WTC11 (cell line): ENCODE measurements around the gene CNTFR. TPM values are rescaled to one million over a fixed set of nuclear protein-coding genes. Genes with fewer than 3 reads are reported as not detected.
A peak's percentile ranks its signal among the peaks of the same experiment; 100 is the strongest.

Source experiments
- ATAC-seq: fragments of 200-7000 bp; cut with Tn5 transposase; 2 replicates; pipeline ENCODE4 v1.10.0; 2021; ENCODE audit warnings: mild to moderate bottlenecking, moderate library complexity
- CTCF ChIA-PET: fragments of 300-600 bp; sonication (Branson Sonifier 250); formaldehyde crosslinking; loops from one replicate; lab custom pipeline; 2021; ENCODE audit warnings: antibody characterized with exemption; lab: Charles Lee
- POLR2A ChIA-PET: fragments of 350-600 bp; sonication (Branson Sonifier 250); formaldehyde crosslinking; loops from one replicate; lab custom pipeline; 2021; ENCODE audit warnings: antibody characterized with exemption; lab: Charles Lee
- DNase-seq: peaks from one replicate; pipeline ENCODE4 v3.0.0; 2021; ENCODE audit warnings: low spot score
- H3K27ac Mint-ChIP-seq: 2 replicates; pipeline ENCODE4 v1.8.0; 2021; ENCODE audit warnings: mixed read lengths
- H3K27me3 Mint-ChIP-seq: 2 replicates; pipeline ENCODE4 v1.8.0; 2021; ENCODE audit warnings: low read depth, mild to moderate bottlenecking, moderate library complexity, mixed read lengths
- H3K36me3 Mint-ChIP-seq: 2 replicates; pipeline ENCODE4 v1.8.0; 2021; ENCODE audit warnings: mixed read lengths
- H3K4me1 Mint-ChIP-seq: 2 replicates; pipeline ENCODE4 v1.8.0; 2022; ENCODE audit warnings: mixed read lengths
- H3K4me3 Mint-ChIP-seq: 2 replicates; pipeline ENCODE4 v1.8.0; 2021; ENCODE audit warnings: mild to moderate bottlenecking, moderate library complexity, mixed read lengths
- H3K9me3 Mint-ChIP-seq: 2 replicates; pipeline ENCODE4 v1.8.0; 2021; ENCODE audit warnings: mixed read lengths
- AR ChIP-seq: fragments of 250-450 bp; sonication (Bioruptor Pico); IDR thresholded peaks from 2 replicates; pipeline ENCODE4 v1.9.0; 2021; ENCODE audit warnings: mild to moderate bottlenecking
- ATF2 ChIP-seq: sonication (generic); formaldehyde crosslinking; IDR thresholded peaks from 2 replicates; pipeline ENCODE4 v1.8.1; 2022; ENCODE audit warnings: low read depth, missing genetic modification reagents, borderline replicate concordance
- E2F1 ChIP-seq: sonication (generic); formaldehyde crosslinking; IDR thresholded peaks from 2 replicates; pipeline ENCODE4 v1.8.0; 2022; ENCODE audit warnings: mild to moderate bottlenecking, missing genetic modification reagents
- FOXJ3 ChIP-seq: sonication (generic); formaldehyde crosslinking; IDR thresholded peaks from 2 replicates; pipeline ENCODE4 v1.9.0; 2021; ENCODE audit warnings: missing genetic modification reagents, mild to moderate bottlenecking, borderline replicate concordance
- FOXP4 ChIP-seq: sonication (generic); formaldehyde crosslinking; IDR thresholded peaks from 2 replicates; pipeline ENCODE4 v1.8.0; 2022; ENCODE audit warnings: mild to moderate bottlenecking, missing genetic modification reagents
- GRHL2 ChIP-seq: fragments of 250-450 bp; sonication (Bioruptor Pico); IDR thresholded peaks from 2 replicates; pipeline ENCODE4 v1.8.0; 2022; ENCODE audit warnings: mild to moderate bottlenecking, moderate library complexity; ENCODE audit not compliant: insufficient replicate concordance, severe bottlenecking
- HMGXB4 ChIP-seq: sonication (generic); formaldehyde crosslinking; IDR thresholded peaks from 2 replicates; pipeline ENCODE4 v1.8.1; 2023; ENCODE audit warnings: mild to moderate bottlenecking, moderate library complexity, missing genetic modification reagents
- KAT7 ChIP-seq: sonication (generic); formaldehyde crosslinking; IDR thresholded peaks from 2 replicates; pipeline ENCODE4 v1.8.1; 2023; ENCODE audit warnings: missing genetic modification reagents, mild to moderate bottlenecking, borderline replicate concordance
- MLX ChIP-seq: sonication (generic); formaldehyde crosslinking; IDR thresholded peaks from 2 replicates; pipeline ENCODE4 v1.8.1; 2023; ENCODE audit warnings: mild to moderate bottlenecking, missing genetic modification reagents, moderate library complexity
- MYBL2 ChIP-seq: sonication (generic); formaldehyde crosslinking; IDR thresholded peaks from 2 replicates; pipeline ENCODE4 v1.8.1; 2023; ENCODE audit warnings: mild to moderate bottlenecking, moderate library complexity, missing genetic modification reagents
- SMAD3 ChIP-seq: sonication (generic); formaldehyde crosslinking; IDR thresholded peaks from 2 replicates; pipeline ENCODE4 v1.8.0; 2022; ENCODE audit warnings: missing genetic modification reagents, mild to moderate bottlenecking, borderline replicate concordance
- TCF7 ChIP-seq: sonication (generic); formaldehyde crosslinking; IDR thresholded peaks from 2 replicates; pipeline ENCODE4 v1.8.0; 2022; ENCODE audit warnings: mild to moderate bottlenecking, low read depth, missing genetic modification reagents, moderate library complexity
- TEAD4 ChIP-seq: sonication (generic); formaldehyde crosslinking; IDR thresholded peaks from 2 replicates; pipeline ENCODE4 v1.8.0; 2022; ENCODE audit warnings: mild to moderate bottlenecking, missing genetic modification reagents
- ZBTB43 ChIP-seq: sonication (generic); formaldehyde crosslinking; IDR thresholded peaks from 2 replicates; pipeline ENCODE4 v1.8.1; 2023; ENCODE audit warnings: mild to moderate bottlenecking, missing genetic modification reagents
- ZNF138 ChIP-seq: sonication (generic); formaldehyde crosslinking; conservative IDR thresholded peaks from 2 replicates; pipeline ENCODE4 v1.8.1; 2022; ENCODE audit warnings: mild to moderate bottlenecking, moderate library complexity, missing genetic modification reagents
- ZNF219 ChIP-seq: sonication (generic); formaldehyde crosslinking; IDR thresholded peaks from 2 replicates; pipeline ENCODE4 v1.8.0; 2023; ENCODE audit warnings: missing genetic modification reagents, mild to moderate bottlenecking, borderline replicate concordance
- ZNF263 ChIP-seq: sonication (generic); formaldehyde crosslinking; IDR thresholded peaks from 2 replicates; pipeline ENCODE4 v1.8.1; 2022; ENCODE audit warnings: low read depth, mild to moderate bottlenecking, moderate library complexity, missing genetic modification reagents
- ZNF396 ChIP-seq: fragments of 250-450 bp; sonication (Bioruptor Pico); IDR thresholded peaks from 2 replicates; pipeline ENCODE4 v1.8.0; 2021; ENCODE audit warnings: mild to moderate bottlenecking, moderate library complexity, borderline replicate concordance
- total RNA-seq: library from RNA; stranded (reverse); gene quantifications from 3 replicates; pipeline ENCODE4 v1.2.3, GENCODE V29; 2021

CNTFR gene
- total RNA-seq, 1 experiment from 2014 or later, result 18.0 TPM

GRCh38 chr9:34522091-34522887, 67.2 kb downstream of the CNTFR start:
- no peak overlapping the region; the same call in 1 of the 2 replicates for H3K27ac Mint-ChIP-seq
- TF ChIP-seq ZNF263 (CRISPR knock-in tag) (no peak), E2F1 (CRISPR knock-in tag) (no peak), TCF7 (CRISPR knock-in tag) (no peak), SMAD3 (no peak), ZNF219 (CRISPR knock-in tag) (no peak), MLX (CRISPR knock-in tag) (no peak), GRHL2 (CRISPR knock-in tag) (no peak), KAT7 (CRISPR knock-in tag) (no peak), ZBTB43 (CRISPR knock-in tag) (no peak), TEAD4 (no peak), FOXJ3 (CRISPR knock-in tag) (no peak), FOXP4 (CRISPR knock-in tag) (no peak)
- H3K4me1 Mint-ChIP-seq, result peaks cover 20% of the 10 kb centered on the region
- CTCF ChIA-PET, result interaction anchor here (0.9 to 3.0 kb wide), 10 partner anchors 20 to 190 kb away, joined by 3 to 17 read pairs (median 6); no protein-coding TSS in a partner anchor
- POLR2A ChIA-PET, result no interaction called here
- DNase-seq (no peak), ATAC-seq (no peak)
- H3K9me3 Mint-ChIP-seq, result no peaks in the 10 kb centered on the region
- peak overlapping the region; percentile 86 for H3K4me3 Mint-ChIP-seq
- no peaks in the 10 kb centered on the region for H3K36me3 Mint-ChIP-seq
- peaks cover 39% of the 10 kb centered on the region for H3K27me3 Mint-ChIP-seq

- Mint-ChIP-seq H3K36me3 (no peaks in the 10 kb centered on the region), H3K27me3 (peaks cover 33% of the 10 kb centered on the region), H3K27ac (no peak overlapping the region), H3K4me1 (peaks cover 20% of the 10 kb centered on the region), H3K4me3 (peak overlapping the region; percentile 51), H3K9me3 (no peaks in the 10 kb centered on the region)
- CTCF ChIA-PET, result interaction anchor here (2.0 to 3.0 kb wide), 2 partner anchors 26 to 70 kb away, joined by 5 to 17 read pairs; no protein-coding TSS in a partner anchor
- POLR2A ChIA-PET, result no interaction called here
- DNase-seq (no peak), ATAC-seq (no peak)
- no peak for TF ChIP-seq AR (CRISPR knock-in tag)
- TF ChIP-seq HMGXB4 (CRISPR knock-in tag), result no peak
- TF ChIP-seq ZNF138 (CRISPR knock-in tag), result no peak
- no peak for TF ChIP-seq ATF2 (CRISPR knock-in tag)
- TF ChIP-seq MLX (CRISPR knock-in tag), result no peak
- no peak for TF ChIP-seq MYBL2 (CRISPR knock-in tag)
- TF ChIP-seq ZNF396 (CRISPR knock-in tag), result no peak
Observed at GRCh38 chr9:34521406-34522045, 68.0 kb downstream of the CNTFR start.
